Measurements from ENCODE around the gene VPS13D.

DNA sequence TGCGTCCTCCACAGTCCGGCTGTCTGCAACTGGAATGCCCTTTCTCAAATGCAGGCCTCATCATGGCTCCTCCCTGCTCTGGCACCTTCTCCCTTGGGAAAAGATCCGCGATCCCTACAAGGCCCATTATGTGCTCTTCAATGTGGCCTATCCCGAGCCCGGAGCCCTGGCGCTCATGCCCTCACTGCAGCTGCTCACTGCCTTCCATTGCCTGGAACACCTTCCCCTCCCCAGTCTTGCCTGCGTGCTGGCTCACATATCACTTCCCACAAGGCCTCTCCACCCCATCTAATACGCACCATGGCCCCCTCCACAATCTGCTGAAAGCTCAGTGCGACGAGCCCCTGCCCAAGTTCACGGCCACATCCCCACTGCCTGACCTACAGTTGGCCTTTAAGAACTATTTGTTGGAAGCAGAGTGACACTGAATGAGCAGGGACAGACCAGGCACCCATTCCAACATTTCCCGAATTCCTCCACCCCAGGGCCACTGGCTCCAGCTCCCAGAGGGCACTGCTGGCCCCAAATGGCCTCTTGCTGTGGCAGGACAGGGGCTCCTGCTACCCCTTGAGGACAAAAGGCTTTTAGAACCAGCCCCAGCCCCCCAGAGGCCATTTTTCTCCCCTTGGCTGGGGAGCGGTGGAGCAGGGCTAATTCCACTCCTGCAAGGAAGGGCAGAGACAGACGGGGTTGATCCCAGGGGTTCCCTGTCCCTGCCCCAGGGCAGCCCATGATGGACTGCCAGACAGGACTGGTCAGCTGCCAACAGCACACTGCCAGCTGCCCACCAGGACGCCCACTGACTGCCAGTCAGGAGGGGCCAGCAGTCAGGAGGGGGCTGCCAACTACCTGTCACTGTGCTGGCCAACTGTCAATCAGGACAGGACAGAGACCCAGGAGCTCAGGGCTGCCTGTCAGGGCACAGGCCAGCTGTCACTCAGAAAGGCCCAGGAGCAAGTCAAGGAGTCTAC lies 323.4 kb downstream of the VPS13D start:
- TF ChIP-seq, protein P1, sequence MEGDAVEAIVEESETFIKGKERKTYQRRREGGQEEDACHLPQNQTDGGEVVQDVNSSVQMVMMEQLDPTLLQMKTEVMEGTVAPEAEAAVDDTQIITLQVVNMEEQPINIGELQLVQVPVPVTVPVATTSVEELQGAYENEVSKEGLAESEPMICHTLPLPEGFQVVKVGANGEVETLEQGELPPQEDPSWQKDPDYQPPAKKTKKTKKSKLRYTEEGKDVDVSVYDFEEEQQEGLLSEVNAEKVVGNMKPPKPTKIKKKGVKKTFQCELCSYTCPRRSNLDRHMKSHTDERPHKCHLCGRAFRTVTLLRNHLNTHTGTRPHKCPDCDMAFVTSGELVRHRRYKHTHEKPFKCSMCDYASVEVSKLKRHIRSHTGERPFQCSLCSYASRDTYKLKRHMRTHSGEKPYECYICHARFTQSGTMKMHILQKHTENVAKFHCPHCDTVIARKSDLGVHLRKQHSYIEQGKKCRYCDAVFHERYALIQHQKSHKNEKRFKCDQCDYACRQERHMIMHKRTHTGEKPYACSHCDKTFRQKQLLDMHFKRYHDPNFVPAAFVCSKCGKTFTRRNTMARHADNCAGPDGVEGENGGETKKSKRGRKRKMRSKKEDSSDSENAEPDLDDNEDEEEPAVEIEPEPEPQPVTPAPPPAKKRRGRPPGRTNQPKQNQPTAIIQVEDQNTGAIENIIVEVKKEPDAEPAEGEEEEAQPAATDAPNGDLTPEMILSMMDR (IDR thresholded peaks at IDR 0.05 in 8 of 11, conservative IDR thresholded peaks at IDR 0.05 in 3 of 11): no peak
- no peak for TF ChIP-seq POLR2A (IDR thresholded peaks at IDR 0.05)
